NCI-H187 treated with DMSO at 0.1 percent for 48 hours (cell line): ENCODE results near the gene CCDC91.
"Not testable (repeated sequence)": the region's sequence is repeated elsewhere in the genome, so short reads cannot be mapped to it uniquely, and the experiment has no call there.

ENCODE experiments used
- DNase-seq: peaks from one replicate; lab custom pipeline; 2025; lab: John Stamatoyannopoulos, UW

CCDC91 gene

DNA sequence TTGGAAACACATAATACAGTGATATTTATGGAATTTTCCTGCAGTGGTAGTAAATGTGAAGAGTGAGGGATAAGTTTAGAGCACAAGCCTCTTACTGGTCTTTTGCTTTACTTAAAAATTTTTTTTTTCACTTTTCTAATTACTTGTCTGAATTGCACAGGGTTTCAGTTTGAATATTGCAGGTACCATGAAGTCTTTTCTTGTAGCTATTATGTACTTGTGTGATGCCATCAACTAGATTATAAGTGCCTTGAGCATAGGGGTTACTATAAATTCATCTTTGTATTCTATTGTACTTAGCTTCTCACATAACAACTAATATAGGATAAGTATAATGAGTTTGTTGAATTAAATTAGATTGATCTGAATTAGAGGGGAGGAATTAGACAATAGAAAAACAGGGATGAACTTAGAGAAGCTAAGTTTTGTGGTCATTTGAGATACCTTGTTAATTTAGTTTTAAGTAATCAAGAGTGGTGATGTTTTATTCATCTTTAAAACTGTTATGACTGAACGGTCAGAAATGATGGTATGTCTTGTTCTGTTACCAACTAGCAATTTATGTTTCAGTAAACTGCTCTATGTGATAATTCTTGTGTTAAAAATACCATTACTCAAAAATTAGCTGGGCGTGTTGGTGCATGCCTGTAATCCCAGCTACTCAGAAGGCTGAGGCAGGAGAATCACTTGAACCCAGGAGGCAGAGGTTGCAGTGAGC lies 42.1 kb downstream of the CCDC91 start:
- DNase-seq, result no peak

- DNase-seq, result no peak
Observed at GRCh38 chr12:28234444-28234843, 44.2 kb downstream of the CCDC91 start.

GRCh38 chr12:28235015-28235414 lies 44.8 kb downstream of the CCDC91 start:
- DNase-seq, result no peak

DNA sequence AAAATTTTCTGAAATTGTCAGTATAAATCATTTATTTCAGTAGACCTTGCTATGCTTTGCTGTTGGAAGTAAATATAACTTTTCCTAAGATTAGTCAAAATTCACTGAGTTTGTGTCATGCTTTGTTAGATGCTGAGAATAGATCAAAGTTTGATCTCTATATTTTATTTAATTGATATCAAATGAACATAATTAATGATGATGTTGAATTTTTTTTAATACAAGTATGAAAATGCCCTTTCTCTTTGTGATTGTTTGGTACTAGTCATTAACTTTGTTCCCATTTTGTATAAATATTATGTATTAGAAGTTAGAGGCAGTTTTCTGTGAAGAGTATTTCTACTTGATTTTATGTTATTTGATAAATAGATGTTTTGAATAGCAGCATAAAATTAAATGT lies 45.7 kb downstream of the CCDC91 start:
- no peak for DNase-seq

DNA sequence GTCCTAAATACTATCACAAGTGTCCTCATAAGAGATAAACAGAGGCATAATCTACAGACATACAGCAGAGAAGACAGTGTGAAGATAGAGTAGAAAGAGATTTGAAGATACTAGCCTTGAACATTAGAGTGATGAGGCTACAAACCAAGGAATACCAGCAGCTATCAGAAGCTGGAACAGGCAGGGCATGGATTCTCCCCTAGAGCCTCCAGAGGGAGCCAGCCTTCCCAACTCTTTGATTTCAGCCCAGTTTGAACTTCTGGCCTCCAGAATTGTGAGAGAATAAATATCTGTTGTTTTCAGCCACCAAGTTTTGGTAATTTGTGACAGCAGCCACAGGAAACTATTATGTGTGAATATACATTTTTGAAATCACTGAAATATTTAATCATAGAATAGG lies 47.2 kb downstream of the CCDC91 start:
- no peak for DNase-seq

DNA sequence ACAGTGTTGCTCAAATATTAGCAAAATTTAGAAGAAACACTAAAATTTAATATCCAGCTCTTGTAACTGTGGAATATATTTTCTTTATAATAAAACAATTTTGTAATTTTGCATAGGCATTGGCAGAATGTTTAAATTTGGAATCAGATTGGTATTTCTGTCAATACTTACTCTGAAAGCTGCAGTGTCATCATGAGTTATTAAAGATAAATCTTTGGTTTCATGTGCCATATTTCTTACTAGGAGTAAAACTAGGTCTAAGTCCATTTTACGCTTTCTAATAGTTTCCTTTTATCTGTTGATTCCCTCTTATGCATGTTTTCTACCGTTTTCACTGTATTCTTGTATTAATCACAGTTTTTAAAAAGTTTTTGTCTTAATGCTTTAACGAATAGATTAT lies 49.7 kb downstream of the CCDC91 start:
- no peak for DNase-seq

- DNase-seq, result no peak
Observed at GRCh38 chr12:28240853-28241252, 50.6 kb downstream of the CCDC91 start.

- no peak for DNase-seq
Observed at GRCh38 chr12:28242129-28242495, 51.9 kb downstream of the CCDC91 start.

GRCh38 chr12:28242496-28243309 lies 52.4 kb downstream of the CCDC91 start:
- no peak for DNase-seq

DNA sequence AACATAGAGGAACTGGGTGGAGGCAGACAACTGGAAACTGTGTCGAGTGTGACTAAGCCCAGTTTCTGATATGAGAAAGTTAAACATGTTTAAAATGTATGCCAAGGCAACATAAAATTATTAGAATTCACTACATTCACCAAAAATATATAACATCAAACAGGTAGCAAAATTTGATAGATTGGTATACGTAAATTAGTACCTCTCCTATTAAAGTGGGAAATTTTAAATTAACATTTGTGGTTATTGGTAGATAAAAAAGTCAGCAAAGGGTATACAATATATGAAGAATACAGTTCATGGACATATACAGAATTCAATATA lies 53.0 kb downstream of the CCDC91 start:
- DNase-seq, result no peak

DNA sequence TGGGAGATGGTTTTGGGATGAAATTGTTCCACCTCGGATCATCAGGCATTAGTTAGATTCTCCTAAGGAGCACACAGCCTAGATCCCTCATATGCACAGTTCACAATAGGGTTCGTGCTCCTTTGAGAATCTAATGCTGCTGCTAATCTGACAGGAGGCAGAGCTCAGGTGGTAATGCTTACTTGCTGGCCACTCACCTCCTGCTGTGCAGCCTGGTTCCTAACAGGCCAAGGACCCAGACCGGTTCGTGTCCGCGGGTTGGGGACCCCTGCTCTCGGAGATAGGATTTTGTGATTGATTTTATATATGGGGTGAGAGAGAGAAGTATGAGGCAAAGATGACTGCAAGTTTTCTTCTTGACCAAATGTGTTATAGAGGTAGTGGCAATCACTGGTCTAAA lies 57.5 kb downstream of the CCDC91 start:
- no peak for DNase-seq

DNA sequence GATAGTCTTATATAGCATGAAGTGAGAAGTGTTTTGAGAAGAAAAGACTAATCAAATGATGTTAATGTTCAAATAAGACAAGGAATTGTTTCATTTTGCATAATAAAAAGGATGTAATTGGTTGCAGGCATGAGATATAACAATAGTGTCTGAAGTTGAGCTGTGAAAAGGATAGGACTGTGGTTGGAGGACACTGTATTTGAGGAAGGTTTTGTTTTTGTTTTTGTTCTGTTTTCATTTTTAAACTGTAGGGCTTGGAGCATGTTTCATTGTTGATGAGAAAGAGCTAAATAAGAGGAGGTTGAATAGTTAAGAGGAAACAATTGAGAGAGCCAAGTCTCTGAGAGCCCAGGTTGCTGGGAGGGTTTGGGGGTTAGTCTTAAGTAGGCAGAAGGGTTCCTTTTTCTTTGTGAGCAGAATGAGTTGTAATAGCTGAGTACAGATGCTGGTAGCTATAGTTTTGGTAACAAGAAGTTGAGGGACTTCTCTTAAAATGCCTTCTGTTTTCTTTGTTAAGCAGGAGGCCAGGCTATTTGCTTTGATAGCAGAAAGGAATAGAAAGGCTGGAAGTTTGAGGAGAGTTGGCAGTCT lies 58.4 kb downstream of the CCDC91 start:
- no peak for DNase-seq

- no peak for DNase-seq
Observed at GRCh38 chr12:28253161-28253641, 62.9 kb downstream of the CCDC91 start.

DNA sequence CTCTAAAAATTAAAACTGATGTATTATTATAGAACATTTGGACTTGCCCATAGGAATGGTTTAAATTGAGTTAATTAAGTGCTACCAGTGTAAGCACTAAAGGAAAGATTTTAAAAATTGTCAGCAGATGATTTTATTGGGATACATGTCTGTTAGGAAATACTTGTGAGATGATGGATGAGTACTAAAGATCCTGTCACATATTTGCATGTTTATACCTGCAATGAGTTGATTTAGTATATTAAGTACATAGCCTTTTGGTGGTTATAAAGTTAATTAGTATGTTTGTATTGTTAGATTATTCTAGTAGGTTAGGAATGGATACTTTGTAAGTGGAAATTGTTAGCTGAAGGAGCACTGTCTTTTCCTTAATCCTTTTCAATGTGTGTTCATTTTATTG lies 67.2 kb downstream of the CCDC91 start:
- no peak for DNase-seq

DNA sequence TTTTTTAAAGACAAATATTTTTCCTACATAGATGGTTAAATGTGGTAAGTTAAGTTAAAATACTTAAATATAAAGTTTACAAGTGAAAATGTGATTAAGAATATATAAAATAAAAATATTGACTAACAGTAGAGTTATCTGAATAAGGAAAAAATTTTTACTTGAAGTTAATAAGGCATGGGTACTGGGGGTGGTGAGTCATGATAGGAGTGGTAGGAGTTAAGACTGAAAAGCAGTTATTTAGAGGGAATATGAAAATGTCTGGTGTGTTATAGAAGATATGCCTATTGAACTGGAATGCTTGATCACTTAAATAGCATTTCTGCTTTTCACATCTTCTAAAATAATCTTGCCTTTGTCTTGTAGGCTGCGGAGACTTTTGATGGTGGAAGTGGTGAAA lies 68.7 kb downstream of the CCDC91 start:
- no peak for DNase-seq

DNA sequence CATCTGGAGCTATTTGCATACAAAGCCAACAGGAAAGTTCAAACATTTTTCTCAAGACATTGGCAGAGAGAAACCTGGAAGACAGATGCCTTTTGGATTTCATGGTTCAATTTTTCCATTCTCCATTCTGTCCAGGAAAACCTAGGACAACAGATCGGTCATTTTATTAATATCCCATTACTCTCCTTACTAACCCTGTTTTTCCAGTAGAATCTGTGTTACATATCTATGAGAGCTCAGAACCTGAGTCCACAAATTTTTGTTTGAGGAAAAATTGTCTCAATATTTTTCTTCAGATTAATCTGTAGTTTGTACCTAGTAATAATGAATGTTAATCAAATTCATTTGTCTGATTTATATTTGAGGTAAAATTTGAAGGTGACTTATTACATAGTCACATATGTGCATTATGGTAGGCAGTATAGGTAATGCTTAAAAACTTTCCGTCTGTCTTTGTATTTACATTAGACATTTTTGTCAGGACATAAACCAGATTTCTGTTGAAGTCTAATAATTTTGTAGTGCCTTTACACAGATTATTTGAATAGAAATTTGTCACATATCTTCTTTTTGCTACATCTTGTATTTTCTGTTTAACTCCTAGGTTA lies 75.3 kb downstream of the CCDC91 start:
- DNase-seq, result no peak

GRCh38 chr12:28267920-28268607 lies 77.8 kb downstream of the CCDC91 start:
- DNase-seq, result not testable (repeated sequence)

GRCh38 chr12:28268608-28269229 lies 78.5 kb downstream of the CCDC91 start:
- no peak for DNase-seq

- DNase-seq, result no peak
Observed at GRCh38 chr12:28269851-28270250, 79.6 kb downstream of the CCDC91 start.

DNA sequence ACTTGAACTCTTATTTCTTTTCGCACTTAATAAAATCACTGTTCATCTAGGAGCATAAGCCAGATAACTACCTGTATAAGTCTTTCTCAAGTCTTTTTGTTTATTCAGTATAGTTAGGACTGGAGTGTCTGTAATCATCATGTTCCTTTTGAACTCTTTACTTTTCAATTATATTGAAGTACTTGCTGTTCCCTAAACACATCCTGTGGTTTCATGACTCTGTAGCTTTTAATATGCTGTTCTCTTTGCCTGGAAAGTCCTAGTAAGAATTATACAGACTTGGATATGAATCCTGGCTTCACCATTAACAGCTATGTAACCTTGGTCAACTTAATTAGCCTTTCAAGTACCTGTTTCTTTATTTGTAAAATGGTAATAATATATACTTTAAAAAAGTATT lies 88.2 kb downstream of the CCDC91 start:
- DNase-seq, result no peak

DNA sequence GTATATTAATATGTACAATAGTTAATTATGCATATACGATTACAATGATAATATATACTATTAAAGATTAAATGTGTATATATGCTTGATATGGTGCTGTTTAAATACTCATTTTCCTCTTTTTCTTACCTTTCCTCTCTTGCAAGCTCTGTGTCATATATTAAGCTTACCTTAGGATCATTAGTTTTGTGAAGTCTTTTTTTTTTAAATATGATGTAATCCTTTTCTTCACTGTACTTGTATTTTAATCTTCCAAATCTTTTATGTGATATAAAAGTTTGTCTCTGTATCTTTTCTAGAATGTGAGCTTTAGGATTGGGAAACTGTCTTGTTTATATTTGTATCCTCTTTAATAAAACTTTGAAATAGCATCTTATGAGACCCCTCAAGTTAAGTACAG lies 88.7 kb downstream of the CCDC91 start:
- DNase-seq, result no peak

- no peak for DNase-seq
Observed at GRCh38 chr12:28286352-28286751, 96.1 kb downstream of the CCDC91 start.
